Measurements from ENCODE around the gene TTLL8.

The TTLL8 gene

DNA sequence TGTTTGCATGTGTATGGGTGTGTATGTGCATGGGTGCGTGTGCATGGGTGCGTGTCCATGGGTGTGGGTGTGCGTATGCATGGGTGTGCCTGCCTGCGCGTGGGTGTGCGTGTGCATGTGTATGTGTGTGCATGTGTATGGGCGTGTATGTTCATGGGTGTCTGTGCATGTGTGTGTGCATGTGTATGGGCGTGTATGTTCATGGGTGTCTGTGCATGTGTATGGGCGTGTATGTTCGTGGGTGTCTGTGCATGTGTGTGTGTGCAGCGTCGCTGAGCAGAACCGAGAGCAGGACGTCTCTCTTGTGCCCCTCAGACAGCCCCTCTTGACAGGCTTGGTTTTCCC, 59.4 kb downstream of the TTLL8 start:
- Histone ChIP-seq H3K27me3 (replicated peaks) (peaks cover 3% of the 10 kb centered on the region), H3K36me3 (replicated peaks) (no peaks in the 10 kb centered on the region), H3K4me3 (ENCODE audit: low read depth, low read length) (no peak overlapping the region), H3K27ac (no peak overlapping the region)
- in situ Hi-C loops (cut with HindIII; ENCODE audit: low pct_ligation_motif_present, low sequenced_read_pairs) = no loop called here
- DNase-seq = no peak
- TF ChIP-seq, protein P1, sequence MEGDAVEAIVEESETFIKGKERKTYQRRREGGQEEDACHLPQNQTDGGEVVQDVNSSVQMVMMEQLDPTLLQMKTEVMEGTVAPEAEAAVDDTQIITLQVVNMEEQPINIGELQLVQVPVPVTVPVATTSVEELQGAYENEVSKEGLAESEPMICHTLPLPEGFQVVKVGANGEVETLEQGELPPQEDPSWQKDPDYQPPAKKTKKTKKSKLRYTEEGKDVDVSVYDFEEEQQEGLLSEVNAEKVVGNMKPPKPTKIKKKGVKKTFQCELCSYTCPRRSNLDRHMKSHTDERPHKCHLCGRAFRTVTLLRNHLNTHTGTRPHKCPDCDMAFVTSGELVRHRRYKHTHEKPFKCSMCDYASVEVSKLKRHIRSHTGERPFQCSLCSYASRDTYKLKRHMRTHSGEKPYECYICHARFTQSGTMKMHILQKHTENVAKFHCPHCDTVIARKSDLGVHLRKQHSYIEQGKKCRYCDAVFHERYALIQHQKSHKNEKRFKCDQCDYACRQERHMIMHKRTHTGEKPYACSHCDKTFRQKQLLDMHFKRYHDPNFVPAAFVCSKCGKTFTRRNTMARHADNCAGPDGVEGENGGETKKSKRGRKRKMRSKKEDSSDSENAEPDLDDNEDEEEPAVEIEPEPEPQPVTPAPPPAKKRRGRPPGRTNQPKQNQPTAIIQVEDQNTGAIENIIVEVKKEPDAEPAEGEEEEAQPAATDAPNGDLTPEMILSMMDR (IDR thresholded peaks at IDR 0.05; ENCODE audit: low read depth, low read length, missing control alignments) = no peak

DNA sequence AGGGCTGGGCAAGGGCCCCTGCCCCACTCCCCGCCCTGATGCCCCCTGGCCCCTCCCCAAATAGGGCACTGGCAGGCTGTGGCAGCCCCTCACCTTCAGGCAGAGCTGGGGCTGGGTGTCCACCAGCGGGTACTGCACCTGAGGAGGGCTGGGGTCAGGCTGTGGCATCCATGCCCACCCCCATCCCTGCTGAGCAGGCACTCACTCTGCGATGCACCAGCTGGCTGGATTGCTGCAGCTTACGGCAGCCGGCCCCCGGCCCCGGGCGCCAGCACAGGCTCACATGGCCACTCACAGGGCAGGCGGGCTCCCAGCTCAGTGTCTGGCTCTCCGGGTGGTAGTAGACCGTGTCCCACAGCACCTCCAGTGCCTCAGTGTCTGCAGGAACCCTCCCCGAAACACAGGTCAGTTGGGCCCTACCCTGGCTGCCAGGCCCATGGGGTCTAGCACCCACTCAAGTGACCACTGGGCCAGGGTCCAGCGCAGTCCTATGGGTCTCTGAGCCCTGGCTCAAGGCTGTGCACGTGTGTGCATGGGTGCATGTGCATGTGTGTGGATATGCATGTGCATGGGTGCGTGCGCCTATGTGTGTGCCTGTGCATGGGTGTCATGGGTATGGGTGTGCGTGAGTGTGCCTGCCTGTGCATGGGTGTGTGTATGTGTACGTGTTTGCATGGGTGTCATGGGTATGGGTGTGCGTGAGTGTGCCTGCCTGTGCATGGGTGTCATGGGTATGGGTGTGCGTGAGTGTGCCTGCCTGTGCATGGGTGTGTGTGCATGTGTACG, 60.0 kb downstream of the TTLL8 start:
- H3K27me3 ChIP-seq (replicated peaks) = peaks cover 3% of the 10 kb centered on the region
- DNase-seq = no peak
- TF ChIP-seq, protein P1 (IDR thresholded peaks at IDR 0.05; ENCODE audit: low read depth, low read length, missing control alignments) = no peak

DNA sequence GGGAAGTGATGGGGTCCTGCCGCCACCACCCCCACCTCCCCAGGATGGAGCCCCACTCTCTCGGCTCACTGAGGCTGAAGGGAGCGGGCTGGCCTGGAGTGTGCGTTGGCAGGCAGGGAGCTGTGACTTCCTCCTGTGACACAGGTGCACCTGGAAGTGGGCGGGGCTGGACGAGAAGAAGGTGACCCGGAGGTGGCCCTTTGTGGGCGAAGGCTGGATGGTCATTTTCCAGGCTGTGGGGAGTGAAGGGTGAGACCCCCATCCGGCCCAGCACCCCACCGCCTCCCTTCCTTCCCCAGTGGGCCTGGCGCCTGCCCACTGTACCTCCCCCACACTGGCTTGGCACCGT, 60.9 kb downstream of the TTLL8 start:
- no peak for DNase-seq
- Histone ChIP-seq H3K27me3 (replicated peaks) (peaks cover 3% of the 10 kb centered on the region), H3K36me3 (replicated peaks) (no peaks in the 10 kb centered on the region), H3K4me3 (ENCODE audit: low read depth, low read length) (no peak overlapping the region), H3K27ac (no peak overlapping the region)
- in situ Hi-C loops (cut with HindIII; ENCODE audit: low pct_ligation_motif_present, low sequenced_read_pairs) = no loop called here
- TF ChIP-seq, protein P1 (IDR thresholded peaks at IDR 0.05; ENCODE audit: low read depth, low read length, missing control alignments) = no peak

More for the DNA sequence above, 60.0 kb downstream of the TTLL8 start:
- in situ Hi-C loops (cut with HindIII; ENCODE audit: low pct_ligation_motif_present, low sequenced_read_pairs) = no loop called here
- Histone ChIP-seq H3K27ac (no peak overlapping the region), H3K4me3 (ENCODE audit: low read depth, low read length) (no peak overlapping the region), H3K36me3 (replicated peaks) (no peaks in the 10 kb centered on the region)

DNA sequence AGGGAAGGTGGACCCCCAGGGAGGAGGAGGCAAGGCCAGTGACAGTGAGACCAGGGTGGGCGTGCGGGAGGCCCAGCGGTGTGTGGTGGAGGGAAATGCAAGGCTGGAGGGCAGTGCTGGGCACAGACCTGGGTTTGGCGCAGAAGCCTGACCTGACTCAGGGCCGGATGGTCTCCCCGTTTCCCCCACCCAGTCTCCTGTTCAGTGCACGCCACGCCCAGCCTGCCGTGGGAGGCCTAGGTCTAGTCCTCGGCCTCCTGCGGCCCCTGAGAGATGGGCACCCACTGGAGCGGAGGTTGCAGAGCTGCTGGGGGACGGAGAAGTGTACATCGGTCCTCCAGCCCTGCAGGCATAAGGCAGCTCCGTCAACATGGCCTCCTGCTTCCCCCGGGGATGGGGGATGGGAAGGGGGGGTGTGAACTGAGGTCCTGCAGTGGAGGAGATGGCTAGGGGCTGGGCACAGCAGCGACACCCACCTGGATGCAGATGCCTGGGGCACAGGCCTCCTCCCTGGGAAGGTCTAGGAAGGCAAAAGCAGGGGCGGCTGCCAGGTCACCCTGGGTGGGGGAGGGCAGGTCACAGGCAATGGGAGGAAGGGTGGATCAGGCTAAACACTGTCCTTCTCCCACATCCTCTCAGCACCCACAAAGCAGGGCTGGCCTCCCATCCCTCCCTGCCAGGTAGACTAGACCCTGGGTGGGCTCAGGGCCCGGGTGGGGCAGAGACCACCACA, 61.4 kb downstream of the TTLL8 start:
- in situ Hi-C loops (cut with HindIII; ENCODE audit: low pct_ligation_motif_present, low sequenced_read_pairs) = no loop called here
- DNase-seq = no peak
- Histone ChIP-seq H3K4me3 (ENCODE audit: low read depth, low read length) (no peak overlapping the region), H3K27me3 (replicated peaks) (peaks cover 3% of the 10 kb centered on the region), H3K27ac (no peak overlapping the region), H3K36me3 (replicated peaks) (no peaks in the 10 kb centered on the region)
- TF ChIP-seq, protein P1 (IDR thresholded peaks at IDR 0.05; ENCODE audit: low read depth, low read length, missing control alignments) = no peak

DNA sequence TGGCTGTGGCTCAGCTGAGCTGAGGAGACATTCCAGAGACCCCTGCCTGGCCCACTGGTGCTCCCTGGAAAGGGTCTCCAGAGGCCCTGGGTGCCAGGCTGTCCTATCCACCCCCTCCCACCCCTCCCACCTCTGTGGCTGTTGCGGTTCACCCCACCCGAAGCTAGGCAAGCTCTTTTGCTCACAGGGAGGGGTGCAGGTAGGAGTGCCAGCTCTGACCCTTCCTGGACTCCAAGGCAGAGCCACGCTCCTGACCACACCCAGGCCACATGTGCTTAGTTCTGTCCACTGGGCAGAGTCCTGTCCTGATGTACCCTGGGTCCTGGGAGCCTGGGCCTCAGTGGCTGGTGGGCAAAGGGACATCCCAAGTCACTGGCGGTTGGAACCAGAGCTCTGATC, 62.0 kb downstream of the TTLL8 start:
- H3K36me3 ChIP-seq (replicated peaks) = no peaks in the 10 kb centered on the region
- TF ChIP-seq, protein P1 (IDR thresholded peaks at IDR 0.05; ENCODE audit: low read depth, low read length, missing control alignments) = no peak
- H3K4me3 ChIP-seq (ENCODE audit: low read depth, low read length) = no peak overlapping the region
- in situ Hi-C loops (cut with HindIII; ENCODE audit: low pct_ligation_motif_present, low sequenced_read_pairs) = no loop called here
- peaks cover 3% of the 10 kb centered on the region for H3K27me3 ChIP-seq (replicated peaks)
- no peak for DNase-seq
- no peak overlapping the region for H3K27ac ChIP-seq
